ENCODE data around the gene C7orf33.

C7orf33 gene

GRCh38 chr7:148626828-148627227 lies 36.3 kb downstream of the C7orf33 start:
- no peak for DNase-seq (ENCODE audit: low read depth in 2 of 2)

GRCh38 chr7:148628011-148628410 lies 37.4 kb downstream of the C7orf33 start:
- DNase-seq (ENCODE audit: low read depth in 2 of 2): no peak

- no peak for DNase-seq (ENCODE audit: low read depth in 2 of 2)
Observed at GRCh38 chr7:148630078-148630477, 39.5 kb downstream of the C7orf33 start.

GRCh38 chr7:148633761-148634160 lies 43.2 kb downstream of the C7orf33 start:
- DNase-seq (ENCODE audit: low read depth in 2 of 2): no peak

GRCh38 chr7:148637094-148637493 lies 46.5 kb downstream of the C7orf33 start:
- no peak for DNase-seq (ENCODE audit: low read depth in 2 of 2)

GRCh38 chr7:148645898-148646297 lies 55.3 kb downstream of the C7orf33 start:
- no peak for DNase-seq (ENCODE audit: low read depth in 2 of 2)

GRCh38 chr7:148650232-148650858 lies 59.8 kb downstream of the C7orf33 start:
- no peak for DNase-seq (ENCODE audit: low read depth in 2 of 2)

- no peak for DNase-seq (ENCODE audit: low read depth in 2 of 2)
Observed at GRCh38 chr7:148652773-148653172, 62.2 kb downstream of the C7orf33 start.

- DNase-seq (ENCODE audit: low read depth in 2 of 2): no peak
Observed at GRCh38 chr7:148657929-148658328, 67.4 kb downstream of the C7orf33 start.

- no peak for DNase-seq (ENCODE audit: low read depth in 2 of 2)
Observed at GRCh38 chr7:148661471-148661870, 70.9 kb downstream of the C7orf33 start.

GRCh38 chr7:148662646-148663045 lies 72.1 kb downstream of the C7orf33 start:
- DNase-seq (ENCODE audit: low read depth in 2 of 2): no peak

- no peak for DNase-seq (ENCODE audit: low read depth in 2 of 2)
Observed at GRCh38 chr7:148664324-148664723, 73.8 kb downstream of the C7orf33 start.

- DNase-seq (ENCODE audit: low read depth in 2 of 2): no peak
Observed at GRCh38 chr7:148665221-148665620, 74.7 kb downstream of the C7orf33 start.

All from stimulated activated CD4-positive, alpha-beta T cell treated with anti-CD3 and anti-CD28 coated beads, Interleukin-4, amount 100 ng/mL, for 48 hours (primary cell).